Regular cardiac myocyte (primary cell): ENCODE data around the gene ZNF813. TPM values are rescaled to one million over a fixed set of nuclear protein-coding genes. Genes with fewer than 3 reads are reported as not detected.

Experiments
- total RNA-seq: library from RNA; depleted of rRNA; stranded (reverse); fragments of >200 nt; gene quantifications from 2 replicates; pipeline ENCODE4 v1.2.3, GENCODE V29; 2014

Gene ZNF813
- total RNA-seq, result 4.2 and 4.4 TPM in 2 replicates

GRCh38 chr19:53467485-53468262 is at the start of gene ZNF813:
Gene ZNF813 (plus strand): TSS chr19:53467733. CDS start chr19:53483823, 16,090 bp downstream.

GRCh38 chr19:53431399-53432087 is 36.0 kb upstream of the ZNF813 start, which contains the start of gene ZNF761:
Gene ZNF761 (plus strand): TSS chr19:53431984. CDS start chr19:53447269, 15,285 bp downstream.

DNA sequence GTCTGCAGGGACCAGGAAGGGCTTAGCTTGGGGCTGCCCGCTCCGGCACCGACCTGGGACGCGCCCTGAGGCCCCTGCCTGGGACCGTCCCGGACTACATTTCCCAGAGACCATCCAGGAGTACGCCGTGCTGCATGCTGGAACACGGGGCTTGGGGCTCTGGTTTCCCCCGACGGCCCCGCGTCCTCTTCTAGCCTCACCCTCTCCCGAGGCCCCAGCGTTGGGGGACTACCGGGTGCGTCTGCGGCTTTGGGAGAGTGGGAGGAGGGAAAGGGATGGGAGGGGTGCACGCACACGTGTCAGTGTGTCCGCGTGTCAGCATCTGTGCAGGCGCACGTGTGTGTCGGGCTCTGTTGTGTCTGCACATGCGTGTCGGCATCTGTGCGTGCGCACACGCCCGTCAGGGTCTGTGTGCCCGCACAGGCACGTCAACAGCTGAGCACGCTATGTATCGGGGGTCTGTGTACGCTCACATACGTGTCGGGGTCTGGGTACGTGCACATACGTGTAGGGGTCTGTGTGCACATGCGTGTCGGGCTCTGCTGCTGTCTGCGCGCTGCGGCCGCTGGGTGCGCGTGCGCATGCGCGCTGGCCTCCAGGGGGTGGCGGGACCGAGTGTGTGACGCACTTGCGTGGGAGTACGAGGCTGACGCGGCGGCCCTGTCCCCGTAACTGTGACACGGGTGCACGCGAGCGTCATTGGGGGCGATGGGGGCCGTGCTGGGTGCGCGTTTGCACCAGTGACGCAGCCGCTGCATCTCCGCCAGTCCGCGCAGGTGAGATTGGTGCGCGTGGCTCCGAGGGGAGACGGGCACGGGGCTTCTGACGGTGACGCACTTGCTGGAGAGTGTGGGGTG is 70.2 kb downstream of the ZNF813 start, which contains the start of gene ZNF331:
TSS of gene ZNF331 (plus strand) at position 625 of the 857 bp plus-strand sequence. CDS start 31,232 bp downstream, outside the sequence.

Other genes starting within 250 kb of the ZNF813 start
- 9.4 and 19.2 TPM in 2 replicates for gene ZNF677, start 212.9 kb upstream of the ZNF813 start, total RNA-seq
- gene VN1R2, start 209.4 kb upstream of the ZNF813 start, total RNA-seq, result not detected in 2 replicates
- not detected in 2 replicates for gene VN1R4, start 200.0 kb upstream of the ZNF813 start, total RNA-seq
- 9.6 and 9.9 TPM in 2 replicates for gene ZNF845, start 134.0 kb upstream of the ZNF813 start, total RNA-seq
- 6.9 and 12.7 TPM in 2 replicates for gene ZNF525, start 102.0 kb upstream of the ZNF813 start, total RNA-seq
- gene ZNF765, start 72.6 kb upstream of the ZNF813 start, total RNA-seq, result 14.6 and 16.6 TPM in 2 replicates
- gene ZNF761, start 35.7 kb upstream of the ZNF813 start, total RNA-seq, result 11.7 and 17.5 TPM in 2 replicates
- 9.6 and 17.5 TPM in 2 replicates for gene ZNF331, start 70.4 kb downstream of the ZNF813 start, total RNA-seq
- not detected in 2 replicates for gene DPRX, start 164.3 kb downstream of the ZNF813 start, total RNA-seq